Hepatic stellate cell (primary cell): ENCODE results near the gene RNU6-7.
A peak's percentile ranks its signal among the peaks of the same experiment; 100 is the strongest.

Experiments used
- DNase-seq: peaks from one replicate; pipeline ENCODE4 v3.0.0; 2011; ENCODE audit warnings: low spot score

Gene RNU6-7

DNA sequence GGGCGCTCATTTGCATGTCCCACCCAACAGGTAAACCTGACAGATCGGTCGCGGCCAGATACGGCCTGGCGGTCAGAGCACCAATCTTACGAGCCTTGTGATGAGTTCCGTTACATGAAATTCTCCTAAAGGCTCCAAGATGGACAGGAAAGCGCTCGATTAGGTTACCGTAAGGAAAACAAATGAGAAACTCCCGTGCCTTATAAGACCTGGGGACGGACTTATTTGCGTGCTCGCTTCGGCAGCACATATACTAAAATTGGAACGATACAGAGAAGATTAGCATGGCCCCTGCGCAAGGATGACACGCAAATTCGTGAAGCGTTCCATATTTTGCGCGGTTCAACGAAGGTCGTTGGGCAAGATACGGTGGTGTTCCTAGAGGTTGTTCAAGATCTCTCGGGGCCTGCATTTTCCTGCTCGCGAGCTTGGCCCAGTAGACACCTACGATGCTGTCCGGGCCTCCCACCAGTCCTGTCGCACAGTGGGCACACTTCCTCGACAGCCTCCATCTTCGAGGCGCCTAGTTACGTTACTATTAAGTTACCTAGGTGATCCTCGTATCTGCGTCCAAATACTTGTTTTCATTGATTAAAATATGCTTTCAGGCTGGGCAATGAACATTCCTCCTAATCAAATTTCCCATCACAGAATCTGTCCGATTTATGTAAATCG lies at the start of gene RNU6-7:
Gene RNU6-7, plus strand, starts transcription at position 230 of the 675 bp plus-strand sequence.
- DNase-seq: no peak

DNA sequence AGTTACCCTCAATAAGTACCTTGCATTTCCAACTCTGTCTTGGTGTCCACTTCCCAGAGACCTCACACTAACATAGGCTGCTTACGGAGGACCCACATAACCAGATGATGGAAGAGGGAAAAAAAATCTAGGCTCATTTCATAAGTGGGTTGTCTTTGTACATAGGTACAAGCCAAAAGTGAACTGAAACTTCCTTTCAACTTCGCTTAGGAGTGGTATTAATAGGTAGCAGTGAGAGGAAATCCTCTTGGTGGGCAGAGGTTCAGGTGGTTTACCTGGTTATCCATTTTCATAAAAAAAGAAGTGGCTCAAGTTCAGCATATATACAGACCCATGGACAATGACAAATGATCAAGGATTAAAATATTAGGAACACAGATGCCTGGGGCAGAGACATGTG lies 35.8 kb upstream of the RNU6-7 start:
- no peak for DNase-seq

DNA sequence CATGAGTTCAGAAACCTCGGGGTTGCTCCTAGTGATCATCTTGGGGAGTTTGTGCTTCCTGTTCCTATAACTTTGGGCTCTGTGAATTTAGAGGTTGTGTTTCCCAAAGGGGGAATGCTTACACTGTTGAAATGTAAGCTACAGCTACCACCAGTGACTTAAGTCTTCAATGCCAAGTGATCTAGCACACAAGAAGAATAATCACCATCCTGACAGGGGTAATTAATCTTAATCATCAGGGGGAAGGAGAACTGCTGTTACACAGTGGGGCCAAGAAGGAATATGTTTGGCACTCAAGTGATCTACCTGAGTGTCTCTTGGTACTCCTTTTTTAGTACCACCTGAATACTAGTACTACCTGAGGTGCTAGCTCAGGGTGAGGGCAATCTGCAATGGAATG lies 34.9 kb upstream of the RNU6-7 start:
- DNase-seq: no peak

DNA sequence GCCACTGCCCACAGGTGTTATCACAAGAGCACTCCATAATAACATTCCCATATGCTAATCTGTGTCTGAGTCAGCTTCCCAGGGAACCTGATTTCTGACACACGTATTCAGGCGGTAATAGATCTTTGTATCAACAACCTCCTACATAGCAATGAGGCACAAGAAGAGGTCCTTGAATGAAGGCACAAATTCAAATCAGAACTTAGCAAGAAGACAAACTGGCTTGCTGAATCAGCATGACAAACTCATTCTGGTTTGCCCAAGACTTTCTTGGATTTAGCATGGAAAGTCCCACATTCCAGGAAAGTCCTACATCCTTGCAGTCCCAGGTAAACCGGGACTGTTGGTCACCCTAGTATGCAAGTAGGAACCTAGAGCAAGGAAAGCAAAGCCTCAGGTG lies 33.9 kb upstream of the RNU6-7 start:
- DNase-seq: no peak

GRCh38 chr14:32169191-32169590 lies 32.7 kb upstream of the RNU6-7 start:
- no peak for DNase-seq

DNA sequence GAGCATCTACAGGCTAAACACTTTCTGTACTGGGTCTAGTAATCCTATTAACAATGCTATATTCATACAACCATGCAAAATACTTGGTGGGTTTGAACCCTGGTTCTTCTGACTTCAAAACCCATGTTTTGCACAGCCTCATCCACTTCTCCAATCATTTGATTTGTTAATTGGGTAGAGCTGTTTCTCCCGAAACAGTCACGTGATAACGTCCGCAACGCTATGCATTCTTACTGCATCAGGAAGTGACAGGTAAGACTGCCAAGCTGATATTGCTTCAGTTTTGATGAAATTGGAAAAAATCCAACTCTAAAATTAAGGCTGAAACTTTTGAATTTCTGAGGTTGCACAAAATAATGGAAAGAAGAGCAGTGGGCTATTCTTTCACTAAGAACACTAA lies 30.4 kb upstream of the RNU6-7 start:
- no peak for DNase-seq

DNA sequence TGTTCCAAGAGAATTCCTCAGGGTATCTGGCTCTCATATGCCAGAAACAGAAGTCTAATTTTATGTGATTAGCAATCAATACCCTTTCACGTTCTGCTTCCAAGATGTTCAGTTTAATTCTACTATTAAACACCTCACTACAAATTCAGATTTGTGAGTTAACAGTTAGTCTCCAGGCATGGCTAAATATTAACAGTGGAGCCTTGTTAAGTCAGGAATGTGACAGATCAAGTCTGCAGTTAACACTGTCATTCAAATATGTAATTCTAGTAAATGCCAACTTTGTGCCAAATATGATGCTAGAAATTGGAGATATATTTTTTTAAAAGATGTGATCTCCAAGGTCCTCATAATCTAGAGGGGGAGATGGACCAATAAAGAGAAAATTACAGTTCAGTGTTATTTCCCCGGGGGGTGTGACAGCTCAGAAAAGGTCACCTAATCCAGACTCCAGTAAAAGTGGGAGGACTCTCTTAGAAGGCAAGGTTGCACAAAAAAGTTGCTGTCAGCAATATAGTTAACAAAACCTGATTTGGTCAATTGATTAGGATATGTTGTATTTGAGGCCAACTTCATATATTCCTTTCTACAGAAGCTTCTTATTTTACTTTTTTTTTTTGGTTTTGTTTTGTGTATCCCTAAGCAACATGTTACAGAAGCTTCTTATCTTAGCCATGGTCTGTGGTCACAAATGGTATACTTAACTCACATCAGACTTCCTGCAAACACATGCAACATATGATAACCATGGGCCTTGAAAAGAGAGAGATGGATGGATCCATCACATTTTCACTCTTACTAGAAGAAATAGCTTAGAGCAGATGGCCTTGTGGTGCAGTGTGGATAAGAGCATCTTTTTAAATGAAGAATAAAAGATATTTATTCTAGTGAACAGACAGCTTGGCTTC lies 18.4 kb upstream of the RNU6-7 start:
- DNase-seq: no peak

- no peak for DNase-seq
These were observed 16.7 kb upstream of the RNU6-7 start for GRCh38 chr14:32185097-32185496.

GRCh38 chr14:32186248-32186647 lies 15.6 kb upstream of the RNU6-7 start:
- no peak for DNase-seq

DNA sequence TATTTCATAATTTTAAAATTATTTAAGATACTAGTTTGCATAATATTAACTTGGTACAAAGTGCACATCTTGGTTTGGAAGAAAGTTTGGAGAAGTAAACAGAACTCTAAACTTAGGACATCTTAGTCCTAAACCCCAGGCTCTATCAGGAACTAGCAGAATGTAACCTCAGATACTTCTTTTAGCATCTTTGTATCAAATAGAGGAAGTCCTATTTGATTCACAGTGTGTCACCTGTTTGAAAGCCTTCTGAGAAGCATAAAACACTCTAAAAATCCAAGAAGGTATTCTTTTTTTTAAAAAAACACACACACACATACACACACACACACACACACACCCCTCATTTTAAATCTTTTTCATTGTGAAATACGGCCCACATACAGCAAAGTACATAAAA lies 12.0 kb upstream of the RNU6-7 start:
- no peak for DNase-seq

DNA sequence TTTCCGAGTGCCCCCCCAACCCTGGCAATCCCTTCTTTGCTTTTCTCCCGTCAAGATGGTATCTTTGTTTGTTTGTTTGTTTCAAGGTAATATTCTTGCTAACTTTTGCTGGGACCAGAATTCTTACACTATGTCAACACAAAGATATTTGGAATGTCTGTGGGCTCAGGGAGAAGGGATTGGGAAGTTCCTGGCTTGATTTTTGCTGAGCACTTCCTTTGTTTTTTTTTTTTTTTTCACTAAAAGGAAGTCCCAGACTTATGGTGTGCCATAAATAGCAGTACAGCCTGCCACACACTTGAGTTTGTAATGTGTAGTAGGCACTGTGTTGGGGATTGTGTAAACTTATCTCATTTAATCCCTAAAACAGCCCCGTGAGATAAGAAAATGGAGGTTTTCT lies 11.2 kb upstream of the RNU6-7 start:
- no peak for DNase-seq

GRCh38 chr14:32192712-32193373 lies 9.0 kb upstream of the RNU6-7 start:
- DNase-seq: no peak

- DNase-seq: no peak
These were observed 8.3 kb upstream of the RNU6-7 start for GRCh38 chr14:32193532-32193931.

DNA sequence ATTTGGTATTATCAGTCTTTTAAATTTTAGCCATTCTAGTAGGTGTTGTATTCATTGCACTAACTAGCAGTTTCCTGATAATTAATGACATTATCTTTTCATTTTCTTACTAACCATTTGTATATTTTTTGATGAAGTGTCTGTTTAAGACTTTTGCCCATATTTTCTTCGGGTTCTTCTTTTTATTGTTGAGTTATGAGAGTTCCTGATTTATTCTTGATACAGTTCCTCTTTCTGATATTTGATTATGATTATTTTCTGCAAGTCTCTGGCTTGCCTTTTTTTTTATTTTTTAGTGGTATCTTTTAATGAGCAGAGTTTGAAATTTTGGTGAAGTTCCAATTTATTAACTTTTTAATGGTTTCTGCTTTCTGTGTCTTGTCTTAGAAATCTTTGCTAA lies 6.2 kb upstream of the RNU6-7 start:
- no peak for DNase-seq

DNA sequence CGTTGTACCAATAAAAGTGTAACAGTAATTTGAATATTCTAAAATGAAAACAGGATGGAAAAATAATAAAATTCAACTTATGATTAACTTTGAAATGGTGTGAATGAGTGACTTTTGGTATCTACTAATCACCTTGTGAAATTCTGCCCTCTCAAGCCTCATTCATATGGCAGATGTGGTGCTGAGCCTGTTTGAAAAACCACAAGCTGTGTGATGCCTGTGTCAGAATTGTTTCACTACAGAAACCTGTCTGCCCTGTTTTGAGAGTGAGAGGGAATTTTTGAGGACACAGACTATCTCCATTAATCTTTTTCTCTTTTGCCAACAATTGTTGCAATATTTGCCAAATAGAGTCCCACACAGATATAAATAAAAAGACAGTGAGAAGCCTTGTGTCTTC lies 3.9 kb upstream of the RNU6-7 start:
- DNase-seq: no peak

DNA sequence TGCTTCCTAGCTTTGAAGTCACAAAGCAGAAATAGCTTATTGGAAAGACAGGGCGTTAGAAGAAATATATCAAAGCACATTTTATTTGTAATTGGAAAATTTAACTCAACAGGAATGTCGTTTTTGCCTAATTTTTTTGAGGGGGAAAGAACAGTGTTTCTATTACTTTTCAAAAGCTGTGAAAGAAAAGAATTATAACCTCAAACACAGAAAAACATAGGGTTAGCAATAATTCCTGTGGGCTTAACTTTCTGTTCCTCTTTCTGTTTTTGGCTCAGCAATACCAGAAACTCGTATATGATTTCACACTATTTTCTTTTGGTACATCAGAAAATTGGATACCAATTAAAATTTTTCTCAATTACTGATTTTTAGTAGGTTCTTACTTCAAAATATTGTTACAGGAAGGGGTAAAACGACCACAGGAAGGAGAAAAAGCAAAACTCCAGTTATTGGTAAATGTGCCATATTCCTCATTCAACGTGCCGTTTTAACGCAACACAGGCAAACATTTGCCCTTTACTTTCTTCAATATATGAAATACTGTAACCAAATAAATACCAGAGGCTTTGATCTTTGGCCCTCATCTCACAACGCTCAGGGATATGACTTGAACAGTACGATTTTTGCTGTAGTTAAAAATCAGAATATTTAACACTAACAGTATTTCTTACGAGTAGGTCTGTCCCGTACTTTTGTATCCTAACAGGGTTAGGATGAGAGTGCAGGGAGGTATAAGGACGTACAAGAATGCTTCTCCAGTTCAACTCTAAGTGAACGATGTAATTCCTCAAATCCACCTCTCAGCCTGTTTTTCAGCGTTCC lies 1.3 kb upstream of the RNU6-7 start:
- DNase-seq: no peak

DNA sequence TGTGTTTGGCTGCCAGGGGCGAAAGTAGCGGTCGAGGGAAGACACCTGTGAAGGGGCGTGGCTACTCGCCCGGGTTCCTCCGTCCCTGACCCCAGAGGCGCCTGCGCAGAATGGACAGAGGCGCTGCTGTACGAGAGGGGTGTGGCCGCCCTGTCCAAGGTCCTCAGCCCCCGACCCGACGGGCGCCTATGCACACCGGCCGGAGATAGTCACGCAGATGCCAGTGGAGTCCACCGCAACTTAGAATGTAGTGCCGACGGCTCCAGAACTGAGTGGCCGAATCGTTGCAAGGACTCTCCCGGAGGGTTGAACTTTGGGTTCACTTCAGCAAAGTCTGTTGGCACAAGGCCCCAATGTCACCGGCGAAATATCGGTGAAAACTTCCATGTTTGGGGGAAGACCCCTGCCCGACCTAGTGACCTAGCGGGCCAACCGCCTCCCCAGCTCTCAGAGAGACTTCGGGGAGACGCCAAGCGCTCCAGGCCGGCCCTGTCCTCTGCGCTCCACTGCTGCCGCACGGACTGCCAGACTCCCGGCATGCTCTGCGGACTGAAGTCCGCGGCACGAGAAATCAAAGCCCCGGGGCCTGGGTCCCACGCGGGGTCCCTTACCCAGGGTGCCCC lies 541 bp upstream of the RNU6-7 start:
- DNase-seq: peak; percentile 34

GRCh38 chr14:32202491-32202997 lies 699 bp downstream of the RNU6-7 start:
- no peak for DNase-seq

- peak; percentile 74 for DNase-seq
These were observed 1.4 kb downstream of the RNU6-7 start, which contains the start of gene RNU6-8 for GRCh38 chr14:32202998-32203882. Gene RNU6-8, minus strand, starts transcription at chr14:32203269.

DNA sequence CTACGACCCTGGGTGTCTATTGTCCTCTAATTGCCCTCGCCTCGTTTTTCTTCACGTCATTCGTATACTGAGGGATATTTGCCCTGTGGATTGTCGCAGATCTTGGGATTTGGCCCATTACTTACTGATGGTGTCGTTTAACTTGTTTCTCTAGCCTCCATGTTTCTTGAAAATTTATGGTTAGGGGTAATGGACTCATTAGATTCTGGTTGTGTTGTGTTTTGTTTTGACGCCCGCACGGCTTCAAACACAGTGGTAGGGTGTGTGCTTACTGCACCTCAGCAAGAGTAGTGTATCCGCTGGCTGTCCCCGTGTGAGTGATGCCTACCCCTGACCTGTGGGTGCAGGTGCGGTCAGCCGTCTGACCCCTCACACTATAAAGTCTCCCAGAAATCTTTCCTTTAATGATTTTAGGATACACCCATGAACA lies 2.1 kb downstream of the RNU6-7 start:
- DNase-seq: no peak
